GM23338 (cell line): ENCODE measurements around the gene SENP3. TPM values are rescaled to one million over a fixed set of nuclear protein-coding genes. Genes with fewer than 3 reads are reported as not detected.
A peak's percentile ranks its signal among the peaks of the same experiment; 100 is the strongest.

Source experiments
- ATAC-seq: fragments of 200-7000 bp; cut with Tn5 transposase; 3 replicates; pipeline ENCODE4 v1.9.1; 2020
- DNase-seq: peaks from one replicate; pipeline ENCODE4 v3.0.0-alpha.2; 2015; ENCODE audit warnings: low spot score
- H2AFZ ChIP-seq: fragments of 200-600 bp; sonication (generic); 2 replicates; pipeline ENCODE4 v1.8.0; 2016; ENCODE audit warnings: antibody characterized with exemption, mild to moderate bottlenecking, moderate library complexity
- H3F3A ChIP-seq: fragments of 200-600 bp; sonication (generic); replicated peaks from 2 replicates; pipeline ENCODE4 v1.8.0; 2017; ENCODE audit warnings: antibody characterized with exemption, mixed run types, low read depth
- H3K27ac ChIP-seq: fragments of 200-600 bp; sonication (generic); 2 replicates; pipeline ENCODE4 v1.6.1; 2016; ENCODE audit warnings: low read depth
- H3K27me3 ChIP-seq: fragments of 200-600 bp; sonication (generic); 2 replicates; pipeline ENCODE4 v1.8.0; 2016; ENCODE audit warnings: mild to moderate bottlenecking, mixed run types, moderate library complexity; ENCODE audit not compliant: insufficient read depth
- H3K36me3 ChIP-seq: fragments of 200-600 bp; sonication (generic); 2 replicates; pipeline ENCODE4 v1.8.0; 2016; ENCODE audit warnings: mild to moderate bottlenecking; ENCODE audit not compliant: insufficient read depth
- H3K4me1 ChIP-seq: fragments of 200-600 bp; sonication (generic); 2 replicates; pipeline ENCODE4 v1.8.0; 2016; ENCODE audit warnings: mild to moderate bottlenecking, moderate library complexity; ENCODE audit not compliant: insufficient read depth
- H3K4me2 ChIP-seq: fragments of 200-600 bp; sonication (generic); 2 replicates; pipeline ENCODE4 v1.7.1; 2017; ENCODE audit warnings: mixed run types
- H3K4me3 ChIP-seq: fragments of 200-600 bp; sonication (generic); 2 replicates; pipeline ENCODE4 v1.6.1; 2016; ENCODE audit warnings: mixed run types
- H3K79me2 ChIP-seq: fragments of 200-600 bp; sonication (generic); replicated peaks from 2 replicates; pipeline ENCODE4 v1.8.0; 2017; ENCODE audit warnings: mild to moderate bottlenecking; ENCODE audit not compliant: insufficient read depth
- H3K9me2 ChIP-seq: fragments of 200-600 bp; sonication (generic); 2 replicates; pipeline ENCODE4 v1.8.0; 2017; ENCODE audit not compliant: insufficient read depth
- H4K20me1 ChIP-seq: fragments of 200-600 bp; sonication (generic); replicated peaks from 2 replicates; pipeline ENCODE4 v1.8.0; 2017; ENCODE audit warnings: mild to moderate bottlenecking; ENCODE audit not compliant: insufficient read depth
- H3K27ac Mint-ChIP-seq: 2 replicates; pipeline ENCODE4 v1.8.0; 2020; ENCODE audit warnings: inconsistent platforms, mild to moderate bottlenecking, moderate library complexity, mixed read lengths
- H3K27me3 Mint-ChIP-seq: 3 replicates; pipeline ENCODE4 v1.8.0; 2022; ENCODE audit warnings: low read depth, mild to moderate bottlenecking, moderate library complexity, mixed read lengths, inconsistent platforms; ENCODE audit not compliant: insufficient read depth, poor library complexity
- H3K36me3 Mint-ChIP-seq: 3 replicates; pipeline ENCODE4 v1.8.0; 2021; ENCODE audit warnings: low read depth, mild to moderate bottlenecking, inconsistent platforms, moderate library complexity, mixed read lengths
- H3K4me1 Mint-ChIP-seq: 3 replicates; pipeline ENCODE4 v1.8.0; 2020; ENCODE audit warnings: mild to moderate bottlenecking, inconsistent platforms, mixed read lengths
- H3K4me3 Mint-ChIP-seq: 3 replicates; pipeline ENCODE4 v1.8.0; 2021; ENCODE audit warnings: moderate library complexity, mild to moderate bottlenecking, inconsistent platforms, mixed read lengths
- H3K9me3 Mint-ChIP-seq: 3 replicates; pipeline ENCODE4 v1.8.0; 2020; ENCODE audit warnings: moderate library complexity, mild to moderate bottlenecking, inconsistent platforms, mixed read lengths
- CREB1 ChIP-seq: fragments of 250-450 bp; sonication (Bioruptor Pico); IDR thresholded peaks from 2 replicates; pipeline ENCODE4 v1.5.0; 2020; ENCODE audit warnings: low read depth, mild to moderate bottlenecking, moderate library complexity
- CTCF ChIP-seq, 2 experiments: fragments of 200-600 bp in 1 of 2; sonication (generic) in 1 of 2; conservative IDR thresholded peaks; 2 replicates each; pipeline versions ENCODE4 v1.5.1 to v1.6.1; 2016 to 2017; ENCODE audit warnings: antibody characterized with exemption in 2 of 2, low read depth in 2 of 2, mild to moderate bottlenecking in 2 of 2, moderate library complexity in 1 of 2
- ETS1 ChIP-seq: IDR thresholded peaks from 2 replicates; pipeline ENCODE4 v1.6.1; 2016; ENCODE audit warnings: antibody characterized with exemption
- EZH2 ChIP-seq: fragments of 200-600 bp; sonication (generic); IDR thresholded peaks from one replicate; pipeline ENCODE4 v1.8.0; 2017; ENCODE audit warnings: antibody characterized with exemption, mild to moderate bottlenecking, low read depth; ENCODE audit not compliant: unreplicated experiment
- EZH2phosphoT487 ChIP-seq: fragments of 200-600 bp; sonication (generic); IDR thresholded peaks from one replicate; pipeline ENCODE4 v1.8.1; 2018; ENCODE audit warnings: antibody characterized with exemption; ENCODE audit not compliant: unreplicated experiment
- JUNB ChIP-seq: IDR thresholded peaks from one replicate; pipeline ENCODE4 v1.6.1; 2016; ENCODE audit warnings: antibody characterized with exemption; ENCODE audit not compliant: unreplicated experiment
- NANOG ChIP-seq: IDR thresholded peaks from 2 replicates; pipeline ENCODE4 v1.6.1; 2016; ENCODE audit warnings: antibody characterized with exemption, borderline replicate concordance
- POLR2AphosphoS5 ChIP-seq: IDR thresholded peaks from 2 replicates; pipeline ENCODE4 v1.6.1; 2016; ENCODE audit warnings: antibody characterized with exemption, low read depth
- REST ChIP-seq: IDR thresholded peaks from one replicate; pipeline ENCODE4 v1.6.1; 2018; ENCODE audit warnings: antibody characterized with exemption; ENCODE audit not compliant: unreplicated experiment
- STAT1 ChIP-seq: IDR thresholded peaks from one replicate; pipeline ENCODE4 v1.6.1; 2016; ENCODE audit warnings: antibody characterized with exemption; ENCODE audit not compliant: unreplicated experiment
- ZNF114 ChIP-seq: fragments of 250-450 bp; sonication (Bioruptor Pico); IDR thresholded peaks from 2 replicates; pipeline ENCODE4 v1.5.0; 2020; ENCODE audit warnings: mild to moderate bottlenecking, moderate library complexity
- ZNF331 ChIP-seq: fragments of 250-450 bp; sonication (Bioruptor Pico); IDR thresholded peaks from 2 replicates; pipeline ENCODE4 v1.5.0; 2020; ENCODE audit warnings: low read depth, mild to moderate bottlenecking, moderate library complexity
- ZNF462 ChIP-seq: fragments of 250-450 bp; sonication (Bioruptor Pico); IDR thresholded peaks from 2 replicates; pipeline ENCODE4 v1.5.0; 2020; ENCODE audit warnings: mild to moderate bottlenecking, moderate library complexity
- polyA plus RNA-seq: library from polyadenylated mRNA; unstranded; fragments of >200 nt; fragmentation: Nextera tagmentation; extraction: Ambion mirVana; gene quantifications from 2 replicates; pipeline ENCODE4 v1.2.1, GENCODE V29; 2016
- total RNA-seq: library from RNA; depleted of rRNA; stranded (reverse); fragments of >200 nt; shearing (Covaris generic); gene quantifications from 2 replicates; pipeline ENCODE4 v1.2.3, GENCODE V29; 2014

The SENP3 gene
- total and polyA plus RNA-seq, 2 experiments from 2014 or later: 6.5 to 138 TPM

GRCh38 chr17:7549401-7550055, 12.2 kb upstream of the SENP3 start:
- Histone ChIP-seq H4K20me1 (no peaks in the 10 kb centered on the region), H3K9me2 (no peaks in the 10 kb centered on the region), H3K4me3 (peak overlapping the region; percentile 84), H3K79me2 (no peaks in the 10 kb centered on the region), H2AFZ (peak overlapping the region; percentile 99), H3K27ac (no peak overlapping the region), H3F3A (peaks cover 14% of the 10 kb centered on the region), H3K36me3 (no peaks in the 10 kb centered on the region), H3K4me2 (peak overlapping the region; percentile 90), H3K27me3 (peaks cover 13% of the 10 kb centered on the region), H3K4me1 (peaks cover 5% of the 10 kb centered on the region; the same call in 1 of the 2 replicates)
- H3K4me1 Mint-ChIP-seq: peaks cover 6% of the 10 kb centered on the region; the same call in 1 of the 3 replicates
- DNase-seq (no peak), ATAC-seq (peak; percentile 46)
- H3K27me3 Mint-ChIP-seq: peaks cover 6% of the 10 kb centered on the region
- no peaks in the 10 kb centered on the region for H3K9me3 Mint-ChIP-seq
- no peak overlapping the region for H3K27ac Mint-ChIP-seq
- H3K36me3 Mint-ChIP-seq: no peaks in the 10 kb centered on the region
- TF ChIP-seq REST (no peak), NANOG (no peak), CTCF (conservative IDR thresholded peaks at IDR 0.05; ENCODE audit: low read depth in 2 of 2) (no peak), CREB1 (no peak), JUNB (no peak), ZNF114 (no peak), POLR2AphosphoS5 (no peak), ETS1 (no peak), ZNF462 (CRISPR knock-in tag) (no peak), STAT1 (no peak), EZH2phosphoT487 (no peak), ZNF331 (CRISPR knock-in tag) (no peak), EZH2 (no peak)
- peak overlapping the region; percentile 55 for H3K4me3 Mint-ChIP-seq
